DOHH2 (cell line): ENCODE data around the gene TNPO2.

ENCODE experiments used
- EZH2phosphoT487 ChIP-seq: fragments of 200-600 bp; sonication (generic); IDR thresholded peaks from 2 replicates; pipeline ENCODE4 v1.6.1; 2017; ENCODE audit warnings: borderline replicate concordance, mild to moderate bottlenecking, antibody characterized with exemption, low read length, moderate library complexity, mixed read lengths
- TF ChIP-seq, protein P1 (sequence below): fragments of 200-600 bp; sonication (generic); IDR thresholded peaks from one replicate; pipeline ENCODE4 v1.5.1; 2014; ENCODE audit warnings: antibody characterized with exemption, mild to moderate bottlenecking, low read depth, low read length; ENCODE audit not compliant: poor library complexity, severe bottlenecking

GRCh38 chr19:12750851-12751250 lies 27.1 kb upstream of the TNPO2 start:
- TF ChIP-seq, protein P1, sequence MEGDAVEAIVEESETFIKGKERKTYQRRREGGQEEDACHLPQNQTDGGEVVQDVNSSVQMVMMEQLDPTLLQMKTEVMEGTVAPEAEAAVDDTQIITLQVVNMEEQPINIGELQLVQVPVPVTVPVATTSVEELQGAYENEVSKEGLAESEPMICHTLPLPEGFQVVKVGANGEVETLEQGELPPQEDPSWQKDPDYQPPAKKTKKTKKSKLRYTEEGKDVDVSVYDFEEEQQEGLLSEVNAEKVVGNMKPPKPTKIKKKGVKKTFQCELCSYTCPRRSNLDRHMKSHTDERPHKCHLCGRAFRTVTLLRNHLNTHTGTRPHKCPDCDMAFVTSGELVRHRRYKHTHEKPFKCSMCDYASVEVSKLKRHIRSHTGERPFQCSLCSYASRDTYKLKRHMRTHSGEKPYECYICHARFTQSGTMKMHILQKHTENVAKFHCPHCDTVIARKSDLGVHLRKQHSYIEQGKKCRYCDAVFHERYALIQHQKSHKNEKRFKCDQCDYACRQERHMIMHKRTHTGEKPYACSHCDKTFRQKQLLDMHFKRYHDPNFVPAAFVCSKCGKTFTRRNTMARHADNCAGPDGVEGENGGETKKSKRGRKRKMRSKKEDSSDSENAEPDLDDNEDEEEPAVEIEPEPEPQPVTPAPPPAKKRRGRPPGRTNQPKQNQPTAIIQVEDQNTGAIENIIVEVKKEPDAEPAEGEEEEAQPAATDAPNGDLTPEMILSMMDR: no peak
- no peak for TF ChIP-seq EZH2phosphoT487
